ENCODE measurements around the gene CASP8.
A peak's percentile ranks its signal among the peaks of the same experiment; 100 is the strongest.

The CASP8 gene

DNA sequence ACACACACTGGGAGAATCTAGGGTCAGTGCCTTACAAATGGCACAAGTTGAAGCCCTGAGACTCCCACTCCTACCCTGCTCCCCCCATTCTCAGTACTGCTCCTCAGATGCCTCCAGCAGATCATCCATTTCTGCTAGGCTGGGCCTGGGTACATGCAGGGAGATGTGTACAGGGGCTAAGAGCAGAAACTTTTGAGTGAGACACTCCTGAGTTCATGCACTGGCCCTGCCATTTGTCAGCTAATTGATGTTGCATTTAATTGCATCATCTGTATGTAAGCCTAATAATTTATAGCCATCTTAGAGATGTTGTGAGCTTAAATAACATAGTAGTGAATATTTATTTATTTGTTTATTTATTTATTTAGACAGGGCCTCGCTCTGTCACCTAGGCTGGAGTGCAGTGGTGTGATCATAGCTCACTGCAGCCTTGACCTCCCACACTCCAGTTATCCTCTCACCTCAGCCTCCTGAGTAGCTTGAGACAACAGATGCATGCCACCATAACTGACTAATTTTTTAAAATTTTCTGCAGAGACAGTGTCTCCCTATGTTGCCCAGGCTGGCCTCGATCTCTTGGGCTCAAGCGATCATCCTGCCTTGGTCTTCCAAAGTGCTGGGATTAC, 4.8 kb upstream of the CASP8 start:
- TF ChIP-seq, protein P1, sequence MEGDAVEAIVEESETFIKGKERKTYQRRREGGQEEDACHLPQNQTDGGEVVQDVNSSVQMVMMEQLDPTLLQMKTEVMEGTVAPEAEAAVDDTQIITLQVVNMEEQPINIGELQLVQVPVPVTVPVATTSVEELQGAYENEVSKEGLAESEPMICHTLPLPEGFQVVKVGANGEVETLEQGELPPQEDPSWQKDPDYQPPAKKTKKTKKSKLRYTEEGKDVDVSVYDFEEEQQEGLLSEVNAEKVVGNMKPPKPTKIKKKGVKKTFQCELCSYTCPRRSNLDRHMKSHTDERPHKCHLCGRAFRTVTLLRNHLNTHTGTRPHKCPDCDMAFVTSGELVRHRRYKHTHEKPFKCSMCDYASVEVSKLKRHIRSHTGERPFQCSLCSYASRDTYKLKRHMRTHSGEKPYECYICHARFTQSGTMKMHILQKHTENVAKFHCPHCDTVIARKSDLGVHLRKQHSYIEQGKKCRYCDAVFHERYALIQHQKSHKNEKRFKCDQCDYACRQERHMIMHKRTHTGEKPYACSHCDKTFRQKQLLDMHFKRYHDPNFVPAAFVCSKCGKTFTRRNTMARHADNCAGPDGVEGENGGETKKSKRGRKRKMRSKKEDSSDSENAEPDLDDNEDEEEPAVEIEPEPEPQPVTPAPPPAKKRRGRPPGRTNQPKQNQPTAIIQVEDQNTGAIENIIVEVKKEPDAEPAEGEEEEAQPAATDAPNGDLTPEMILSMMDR (IDR thresholded peaks at IDR 0.05; ENCODE audit: low read length, missing control alignments), result no peak
- H3K4me3 ChIP-seq (replicated peaks; ENCODE audit: low read depth, low read length), result no peak overlapping the region
- no peak for DNase-seq (ENCODE audit: low read depth)

DNA sequence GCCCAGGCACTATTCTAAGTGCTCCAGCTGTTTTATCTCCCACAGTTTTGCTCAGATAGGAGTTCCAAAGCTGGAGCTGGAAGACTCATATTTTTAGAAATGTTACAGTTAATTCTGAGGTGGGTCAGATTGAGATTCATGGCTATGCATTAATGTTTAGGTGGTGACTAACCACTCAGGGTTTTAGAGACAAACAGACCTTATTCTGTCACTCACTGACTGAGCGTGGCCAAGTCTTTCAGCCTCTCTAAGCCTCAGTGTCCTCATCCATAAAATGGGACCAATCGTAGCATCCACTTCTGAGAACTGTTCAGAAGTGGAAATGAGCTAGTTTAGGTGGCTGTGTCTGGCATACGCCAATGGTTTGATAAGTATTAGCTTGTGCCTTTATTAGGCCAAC, 4.3 kb upstream of the CASP8 start:
- no peak overlapping the region for H3K4me3 ChIP-seq (replicated peaks; ENCODE audit: low read depth, low read length)
- DNase-seq (ENCODE audit: low read depth), result no peak
- TF ChIP-seq, protein P1 (IDR thresholded peaks at IDR 0.05; ENCODE audit: low read length, missing control alignments), result no peak

- TF ChIP-seq, protein P1 (IDR thresholded peaks at IDR 0.05; ENCODE audit: low read length, missing control alignments), result no peak
- DNase-seq (ENCODE audit: low read depth), result no peak
- H3K4me3 ChIP-seq (replicated peaks; ENCODE audit: low read depth, low read length), result peak overlapping the region; percentile 72
Observed at GRCh38 chr2:201257381-201257955, 2.9 kb upstream of the CASP8 start.

DNA sequence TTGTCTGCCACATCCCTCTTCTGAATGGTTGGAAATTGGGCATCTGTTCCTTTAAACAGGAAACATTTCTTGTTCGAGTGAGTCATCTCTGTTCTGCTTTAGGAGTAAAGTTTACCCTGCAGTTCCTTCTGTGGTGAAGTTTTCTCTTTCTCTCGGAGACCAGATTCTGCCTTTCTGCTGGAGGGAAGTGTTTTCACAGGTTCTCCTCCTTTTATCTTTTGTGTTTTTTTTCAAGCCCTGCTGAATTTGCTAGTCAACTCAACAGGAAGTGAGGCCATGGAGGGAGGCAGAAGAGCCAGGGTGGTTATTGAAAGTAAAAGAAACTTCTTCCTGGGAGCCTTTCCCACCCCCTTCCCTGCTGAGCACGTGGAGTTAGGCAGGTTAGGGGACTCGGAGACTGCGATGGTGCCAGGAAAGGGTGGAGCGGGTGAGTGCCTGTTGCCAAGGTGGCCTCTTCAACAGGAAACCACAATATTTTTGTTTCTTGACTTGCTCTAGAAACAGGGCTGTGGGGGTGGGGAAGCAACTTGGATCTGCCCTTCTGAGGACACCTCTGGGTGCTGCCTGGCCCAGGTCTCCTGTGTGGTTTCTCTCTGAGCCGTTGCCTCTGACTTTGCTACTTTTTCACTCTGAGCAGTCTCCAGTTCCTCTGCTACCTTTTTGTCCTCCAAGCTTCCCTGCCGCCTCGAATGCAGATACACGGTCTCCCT, 2.2 kb upstream of the CASP8 start:
- TF ChIP-seq, protein P1 (IDR thresholded peaks at IDR 0.05; ENCODE audit: low read length, missing control alignments), result peak; percentile 33
- DNase-seq (ENCODE audit: low read depth), result peak; percentile 94
- H3K4me3 ChIP-seq (replicated peaks; ENCODE audit: low read depth, low read length), result peak overlapping the region; percentile 72

DNA sequence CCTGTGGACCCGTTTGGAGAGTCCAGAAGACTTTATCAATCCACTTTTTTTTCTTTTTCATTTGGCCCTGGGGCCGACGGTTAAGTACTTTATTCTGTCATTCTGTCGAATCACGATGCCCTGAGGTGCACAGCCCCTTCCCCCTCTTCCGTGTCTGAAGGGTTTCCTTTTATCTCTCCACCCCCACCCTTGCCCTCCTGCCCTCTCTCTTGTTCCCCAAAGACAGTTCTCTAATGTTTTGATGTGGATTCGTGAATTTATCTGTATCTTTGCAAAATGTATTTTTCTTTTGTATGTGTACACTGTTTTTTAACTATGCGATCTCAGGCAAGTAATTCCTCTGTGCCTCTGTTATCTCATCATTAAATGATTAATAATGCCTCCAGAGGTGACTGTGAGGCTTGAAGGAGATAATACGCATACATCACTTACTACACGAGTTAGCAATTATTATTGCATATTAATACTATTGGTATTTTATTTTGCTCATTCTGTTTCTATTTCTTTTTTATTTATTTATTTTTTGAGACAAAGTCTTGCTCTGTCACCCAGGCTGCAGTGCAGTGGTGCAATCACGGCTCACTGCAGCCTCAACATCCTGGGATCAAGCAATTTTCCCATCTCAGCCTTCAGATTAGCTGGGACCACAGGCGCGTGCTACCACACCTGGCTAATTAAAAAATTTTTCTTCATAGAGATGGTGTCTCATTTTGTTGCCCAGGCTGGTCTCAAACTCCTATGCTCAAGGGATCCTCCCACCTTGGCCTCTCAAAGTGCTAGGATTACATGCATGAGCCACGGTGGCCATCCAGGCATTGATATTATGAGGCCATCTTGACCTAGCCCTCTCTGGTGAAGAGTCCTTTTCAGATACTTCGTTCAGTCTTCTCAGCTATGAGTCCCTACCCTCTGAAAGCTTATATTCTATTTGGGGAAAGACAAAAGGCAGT, 1.4 kb upstream of the CASP8 start:
- DNase-seq (ENCODE audit: low read depth), result no peak
- TF ChIP-seq, protein P1 (IDR thresholded peaks at IDR 0.05; ENCODE audit: low read length, missing control alignments), result no peak
- peak overlapping the region; percentile 72 for H3K4me3 ChIP-seq (replicated peaks; ENCODE audit: low read depth, low read length)

GRCh38 chr2:201261471-201261870, 1.1 kb downstream of the CASP8 start:
- no peak for DNase-seq (ENCODE audit: low read depth)
- H3K4me3 ChIP-seq (replicated peaks; ENCODE audit: low read depth, low read length), result no peak overlapping the region
- TF ChIP-seq, protein P1 (IDR thresholded peaks at IDR 0.05; ENCODE audit: low read length, missing control alignments), result no peak
